Mucosa of descending colon (tissue), 3 donors: ENCODE data around the gene WNT7B. TPM values are rescaled to one million over a fixed set of nuclear protein-coding genes. Genes with fewer than 3 reads are reported as not detected.

Experiments used
- ATAC-seq: fragments of 200-7000 bp; cut with Tn5 transposase; one replicate; pipeline ENCODE4 v1.9.1; 2020; ENCODE audit warnings: mild to moderate bottlenecking, moderate library complexity
- DNase-seq, 3 donors: peaks; one replicate each; pipeline ENCODE4 v3.0.0-alpha.2; 2020
- H3K36me3 ChIP-seq: fragments of 200-600 bp; one replicate; pipeline ENCODE4 v1.8.0; 2021; ENCODE audit warnings: low read depth, mild to moderate bottlenecking
- H3K4me1 ChIP-seq: fragments of 200-600 bp; one replicate; pipeline ENCODE4 v1.8.0; 2021; ENCODE audit warnings: low read depth, mild to moderate bottlenecking
- H3K4me3 ChIP-seq: fragments of 200-600 bp; one replicate; pipeline ENCODE4 v1.8.0; 2021; ENCODE audit warnings: mild to moderate bottlenecking
- H3K9me3 ChIP-seq: fragments of 200-600 bp; one replicate; pipeline ENCODE4 v1.8.0; 2021; ENCODE audit warnings: mild to moderate bottlenecking
- CTCF ChIP-seq: fragments of 200-600 bp; IDR thresholded peaks from one replicate; pipeline ENCODE4 v1.8.0; 2022; ENCODE audit warnings: antibody characterized with exemption, mild to moderate bottlenecking
- intact Hi-C, 2 donors: fragments of 100-400 bp; cut with DNase I in 1 of 2; cut with micrococcal nuclease in 1 of 2; formaldehyde crosslinking; loops; one replicate each; pipeline versions ENCODE4 v1.11.0 to v1.11.1; 2022; cut with DNase I, micrococcal nuclease
- total RNA-seq, 3 donors: library from RNA; stranded (reverse); fragmentation: NEBNext Ultra II Directional in 2 of 3; extraction: Animal tissue kit (Norgen Biotek cat#: 25700) in 2 of 3; gene quantifications; one replicate each; pipeline versions ENCODE4 v1.2.1 to v1.2.4, GENCODE V29; 2021 to 2023
- donor health status: DM: no; HTN: no; CAD: no; lungs with moderate emphysema.
- donor health status: DM: no; HTN: no; CAD: no.
- donor health status: DM: no; HTN: yes; CAD: no.

Gene WNT7B
- total RNA-seq, 3 donors from 2014 or later: not detected

- intact Hi-C loops: no loop called here
- no peak for DNase-seq
Measured at GRCh38 chr22:45881524-45881875, 95.5 kb downstream of the WNT7B start.

DNA sequence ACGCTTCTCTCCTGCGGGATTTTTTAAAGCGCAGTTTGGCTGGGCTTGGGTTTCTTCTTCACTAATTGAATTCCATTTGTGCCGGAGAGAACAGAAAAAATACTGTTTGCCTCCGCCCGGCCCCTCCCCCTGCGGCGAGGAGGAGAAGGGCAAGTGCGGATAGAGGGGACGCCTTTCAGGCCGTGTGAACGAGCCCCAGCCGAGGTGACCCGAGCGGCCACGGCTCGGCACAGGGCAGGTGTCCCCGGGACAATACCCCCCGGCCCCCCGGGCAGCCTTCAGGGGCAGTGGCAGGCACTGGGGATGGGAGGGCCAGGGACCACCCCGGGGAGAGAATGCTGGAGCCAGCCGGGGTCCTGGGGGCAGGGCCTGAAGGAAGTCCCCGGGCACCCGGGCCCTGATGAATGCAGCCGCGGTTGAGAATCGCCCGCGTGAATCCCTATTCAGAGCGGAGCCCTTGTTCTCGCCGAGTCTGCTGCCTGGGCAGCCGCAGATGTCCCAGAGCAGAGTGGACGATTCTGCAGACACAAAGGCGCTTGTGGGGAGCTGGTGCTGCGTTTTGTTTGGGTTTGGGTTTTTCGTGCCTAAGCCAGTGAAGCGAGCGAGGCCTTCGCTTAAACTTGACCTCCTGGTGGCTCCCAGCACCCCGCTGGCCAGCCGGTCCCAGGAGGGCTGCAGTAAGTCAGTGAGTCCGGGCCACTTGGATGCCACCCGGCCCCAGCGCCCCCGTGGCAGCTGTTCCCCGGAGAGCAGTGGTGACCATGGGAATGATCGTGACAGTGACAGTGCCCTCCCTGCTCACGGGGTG is 96.0 kb downstream of the WNT7B start:
- TF ChIP-seq CTCF: no peak
- Histone ChIP-seq H3K9me3 (no peaks in the 10 kb centered on the region), H3K4me1 (no peaks in the 10 kb centered on the region), H3K4me3 (no peak overlapping the region), H3K36me3 (no peaks in the 10 kb centered on the region)
- no peak for ATAC-seq
- no peak for DNase-seq
- intact Hi-C loops: no loop called here

More at GRCh38 chr22:45881524-45881875, 95.5 kb downstream of the WNT7B start:
- H3K4me3 ChIP-seq: no peak overlapping the region
- H3K9me3 ChIP-seq: no peaks in the 10 kb centered on the region
- ATAC-seq: no peak
- no peaks in the 10 kb centered on the region for H3K36me3 ChIP-seq
- H3K4me1 ChIP-seq: no peaks in the 10 kb centered on the region
- TF ChIP-seq CTCF: no peak

GRCh38 chr22:45880091-45880715 is 96.8 kb downstream of the WNT7B start:
- Histone ChIP-seq H3K9me3 (no peaks in the 10 kb centered on the region), H3K36me3 (no peaks in the 10 kb centered on the region), H3K4me3 (no peak overlapping the region), H3K4me1 (no peaks in the 10 kb centered on the region)
- ATAC-seq (no peak), DNase-seq (no peak)
- no peak for TF ChIP-seq CTCF
- intact Hi-C loops: no loop called here

- no peaks in the 10 kb centered on the region for H3K4me1 ChIP-seq
- H3K36me3 ChIP-seq: no peaks in the 10 kb centered on the region
- intact Hi-C loops: no loop called here
- TF ChIP-seq CTCF: no peak
- ATAC-seq (no peak), DNase-seq (no peak)
- no peaks in the 10 kb centered on the region for H3K9me3 ChIP-seq
- H3K4me3 ChIP-seq: no peak overlapping the region
Measured at GRCh38 chr22:45879552-45879949, 97.4 kb downstream of the WNT7B start.

DNA sequence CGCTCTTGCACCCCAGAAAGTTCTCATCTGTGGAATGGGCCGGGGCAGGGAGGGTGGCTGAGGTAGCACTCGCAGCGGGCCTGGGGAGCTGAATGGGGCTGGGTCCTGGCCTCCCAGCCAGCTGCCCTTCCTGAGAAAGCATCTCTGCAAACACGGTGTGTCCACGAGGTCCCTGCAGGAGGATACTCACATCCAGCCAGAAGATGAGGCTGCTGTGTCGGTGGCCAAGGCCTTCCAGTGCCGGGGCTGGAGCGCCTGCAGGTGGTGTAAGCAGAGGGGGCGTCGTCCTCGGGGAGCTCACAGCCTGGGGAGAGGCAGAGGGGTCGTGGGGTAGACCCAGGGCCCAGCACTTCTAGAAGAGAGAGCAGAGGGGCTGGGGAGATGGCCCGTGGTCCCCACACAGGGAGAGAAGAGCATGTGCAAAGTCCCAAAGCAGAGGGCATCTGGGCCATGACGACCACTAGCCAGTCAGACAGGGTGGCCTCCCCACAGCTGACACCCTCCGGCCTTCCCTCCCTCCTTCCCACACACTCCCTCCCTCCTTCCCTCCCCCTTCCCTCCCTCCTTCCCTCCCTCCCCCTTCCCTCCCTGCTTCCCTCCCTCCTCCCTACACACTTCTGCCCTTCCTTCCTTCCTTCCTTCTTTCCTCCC is 97.9 kb downstream of the WNT7B start:
- intact Hi-C loops: no loop called here
- no peak for TF ChIP-seq CTCF
- no peak for ATAC-seq

More for the DNA sequence above, 97.9 kb downstream of the WNT7B start:
- Histone ChIP-seq H3K36me3 (no peaks in the 10 kb centered on the region), H3K4me1 (no peaks in the 10 kb centered on the region), H3K4me3 (no peak overlapping the region), H3K9me3 (no peaks in the 10 kb centered on the region)
- DNase-seq: peak in 1 of 3 donors; percentile 28
